GM10847 (cell line): Measurements from ENCODE around the gene HOXA13.

Experiments used
- POLR2A ChIP-seq: IDR thresholded peaks from 2 replicates; pipeline ENCODE4 v1.6.1; 2011; ENCODE audit not compliant: insufficient read length; ENCODE audit errors: extremely low read depth

The HOXA13 gene

DNA sequence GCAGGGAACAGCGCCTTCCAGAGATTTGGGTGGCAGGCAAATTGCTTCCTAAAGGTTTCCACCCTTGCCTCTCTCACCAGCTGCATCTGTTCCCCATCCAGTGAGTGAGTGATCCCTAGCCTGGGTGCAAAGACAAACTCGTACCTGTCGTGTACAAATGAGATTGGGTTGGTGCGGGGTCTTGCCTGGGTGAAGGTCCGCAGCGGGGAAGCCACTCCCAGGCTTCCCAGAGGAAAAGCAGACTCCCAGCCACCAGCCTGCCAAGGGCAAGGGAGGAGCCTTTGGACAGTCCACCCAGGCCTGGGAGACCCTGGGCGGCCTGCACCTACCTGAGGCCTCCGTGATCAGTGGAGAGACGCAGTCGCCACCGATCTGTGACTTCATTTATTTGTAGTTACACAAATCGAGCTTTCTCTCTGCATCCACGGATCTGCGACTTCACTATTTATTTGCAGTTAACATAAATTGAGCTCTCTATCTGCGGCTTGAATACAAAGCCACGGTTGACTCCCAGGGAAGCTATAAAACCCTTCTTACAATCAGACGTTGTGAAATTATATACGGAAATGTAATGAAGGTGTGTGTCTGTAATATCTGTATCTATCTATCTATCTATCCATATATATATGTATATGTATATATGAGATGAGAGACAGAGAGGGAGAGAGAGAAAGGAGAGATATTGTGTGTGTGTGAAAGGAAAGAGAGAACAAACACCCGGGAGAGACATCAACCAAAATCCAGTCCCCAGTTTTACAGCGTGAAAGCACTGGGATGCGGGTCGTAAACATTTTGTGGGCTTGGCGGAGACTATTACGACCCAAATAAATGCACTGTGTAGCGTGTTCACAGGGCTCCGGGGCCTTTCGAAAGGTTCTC lies 40.4 kb downstream of the HOXA13 start:
- TF ChIP-seq POLR2A: no peak

- TF ChIP-seq POLR2A: no peak
Measured at GRCh38 chr7:27158436-27159265, 41.2 kb downstream of the HOXA13 start.

DNA sequence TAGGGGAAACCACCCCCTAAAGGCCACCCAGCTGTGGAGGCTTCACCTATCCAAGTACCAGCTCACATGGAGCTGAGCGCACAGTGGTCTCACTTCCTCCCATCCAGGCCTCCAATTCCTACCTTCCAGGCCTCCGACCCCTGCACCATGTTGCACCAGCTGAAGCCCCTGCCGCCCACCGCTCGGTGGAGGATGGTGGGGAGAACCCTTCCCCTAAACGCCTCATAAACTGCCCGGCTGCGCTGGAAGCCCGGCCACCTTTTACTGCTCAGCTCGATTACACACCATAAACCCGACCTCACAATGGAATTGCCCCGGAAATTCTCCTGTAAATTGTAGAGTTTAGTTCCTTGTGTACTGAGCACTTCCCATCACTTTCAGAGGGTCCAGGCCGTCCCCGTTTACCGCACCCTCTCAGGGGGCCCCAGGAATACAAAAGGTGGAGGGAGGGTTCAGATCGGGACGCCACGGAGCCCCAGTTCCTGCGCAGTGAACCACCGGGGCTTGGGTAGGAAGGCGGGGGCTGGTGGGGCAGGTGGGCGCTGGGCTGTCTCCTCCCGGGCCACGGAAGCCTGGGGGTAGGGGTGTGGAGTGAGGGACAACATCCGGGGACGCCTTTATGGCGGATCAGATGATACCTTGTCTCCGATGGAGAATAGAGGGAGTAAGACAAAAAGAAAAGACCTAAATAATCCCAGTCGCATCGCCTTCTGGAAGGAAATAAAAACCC lies 42.0 kb downstream of the HOXA13 start:
- TF ChIP-seq POLR2A: no peak

GRCh38 chr7:27156916-27157701 lies 42.8 kb downstream of the HOXA13 start:
- no peak for TF ChIP-seq POLR2A

DNA sequence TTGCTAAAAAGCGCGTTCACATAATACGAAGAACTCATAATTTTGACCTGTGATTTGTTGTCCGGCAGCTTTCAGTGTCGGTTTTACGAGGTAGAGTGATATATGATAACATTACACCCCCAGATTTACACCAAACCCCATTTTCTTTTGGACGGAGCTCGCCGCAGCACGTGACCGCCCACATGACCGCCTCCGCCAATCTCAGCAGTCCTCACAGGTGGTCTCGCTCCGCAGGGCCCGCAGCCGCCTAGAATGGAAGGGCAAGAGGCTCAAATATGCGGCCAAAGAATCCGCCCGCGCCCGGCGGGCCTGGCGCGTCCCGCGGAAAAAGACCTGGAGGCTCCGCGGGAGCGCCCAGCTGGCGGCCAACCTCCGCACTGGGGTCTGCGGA lies 43.4 kb downstream of the HOXA13 start, which contains the start of gene HOXA7:
TSS of gene HOXA7 (minus strand) at position 168 of the 391 bp plus-strand sequence. CDS start at position 38, 130 bp downstream.
- no peak for TF ChIP-seq POLR2A

DNA sequence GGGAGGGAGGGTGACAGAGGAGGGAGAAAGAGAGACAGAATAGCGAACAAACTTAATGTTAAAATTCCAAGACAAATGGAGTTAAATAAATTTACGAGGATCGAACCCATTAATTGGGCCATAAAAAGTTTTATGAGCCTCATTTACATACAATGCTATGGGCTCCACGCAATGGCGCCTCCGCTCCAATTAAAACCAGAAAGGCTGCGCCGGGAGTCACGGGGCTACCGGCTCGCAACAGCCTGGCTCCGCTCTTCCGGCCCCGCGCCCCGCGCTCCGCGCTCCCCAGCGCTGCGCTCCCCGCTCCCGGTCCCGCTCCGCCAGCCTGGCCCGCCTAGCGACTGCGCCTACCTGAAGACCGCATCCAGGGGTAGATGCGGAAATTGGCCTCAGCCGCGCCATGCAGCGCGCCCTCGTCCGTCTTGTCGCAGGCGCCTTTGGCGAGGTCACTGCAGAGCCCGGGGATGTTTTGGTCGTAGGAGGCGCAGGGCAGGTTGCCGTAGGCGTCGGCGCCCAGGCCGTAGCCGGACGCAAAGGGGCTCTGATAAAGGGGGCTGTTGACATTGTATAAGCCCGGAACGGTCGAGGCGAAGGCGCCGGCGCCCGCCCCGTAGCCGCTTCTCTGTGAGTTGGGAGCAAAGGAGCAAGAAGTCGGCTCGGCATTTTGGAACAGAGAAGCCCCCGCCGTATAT lies 43.9 kb downstream of the HOXA13 start:
- TF ChIP-seq POLR2A: no peak

DNA sequence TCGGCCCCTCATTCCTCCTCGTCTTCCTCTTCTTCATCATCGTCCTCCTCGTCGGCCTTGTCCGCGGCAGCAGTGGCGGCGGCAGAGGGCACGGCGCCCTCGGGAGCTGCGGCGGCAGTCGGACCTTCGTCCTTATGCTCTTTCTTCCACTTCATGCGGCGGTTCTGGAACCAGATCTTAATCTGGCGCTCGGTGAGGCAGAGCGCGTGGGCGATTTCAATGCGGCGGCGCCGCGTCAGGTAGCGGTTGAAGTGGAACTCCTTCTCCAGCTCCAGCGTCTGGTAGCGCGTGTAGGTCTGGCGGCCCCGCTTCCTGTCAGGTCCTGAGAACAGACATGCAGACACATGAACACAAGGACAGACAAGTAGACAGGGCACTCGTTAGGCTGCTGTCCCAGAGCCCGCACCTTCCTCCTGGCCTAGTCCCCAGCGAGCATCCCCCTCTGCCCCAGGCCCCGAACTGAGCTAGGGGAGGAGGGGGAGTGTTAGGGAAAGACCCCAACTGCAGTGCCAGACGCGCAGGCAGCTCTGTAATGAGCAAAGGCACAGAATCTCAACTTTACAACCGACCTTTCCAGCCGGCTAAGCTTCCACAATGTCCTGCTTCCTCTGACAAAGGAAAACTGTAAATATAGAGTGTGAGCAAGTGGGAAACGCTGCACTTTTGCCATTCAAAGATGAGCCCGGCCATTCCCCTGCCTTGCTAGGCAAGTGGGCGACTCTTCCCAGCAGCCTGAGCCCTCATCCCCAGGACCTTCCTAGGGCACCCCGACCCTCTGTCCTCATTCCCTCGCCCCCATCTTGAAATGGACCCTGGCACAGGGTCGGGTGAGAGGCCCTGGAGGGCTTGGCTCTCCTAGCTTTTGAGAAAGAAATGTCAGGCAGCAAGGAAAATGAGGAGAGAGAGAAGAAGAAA lies 44.7 kb downstream of the HOXA13 start:
- TF ChIP-seq POLR2A: no peak

GRCh38 chr7:27154369-27154768 lies 45.5 kb downstream of the HOXA13 start:
- TF ChIP-seq POLR2A: no peak

GRCh38 chr7:27153526-27153925 lies 46.4 kb downstream of the HOXA13 start:
- TF ChIP-seq POLR2A: no peak

DNA sequence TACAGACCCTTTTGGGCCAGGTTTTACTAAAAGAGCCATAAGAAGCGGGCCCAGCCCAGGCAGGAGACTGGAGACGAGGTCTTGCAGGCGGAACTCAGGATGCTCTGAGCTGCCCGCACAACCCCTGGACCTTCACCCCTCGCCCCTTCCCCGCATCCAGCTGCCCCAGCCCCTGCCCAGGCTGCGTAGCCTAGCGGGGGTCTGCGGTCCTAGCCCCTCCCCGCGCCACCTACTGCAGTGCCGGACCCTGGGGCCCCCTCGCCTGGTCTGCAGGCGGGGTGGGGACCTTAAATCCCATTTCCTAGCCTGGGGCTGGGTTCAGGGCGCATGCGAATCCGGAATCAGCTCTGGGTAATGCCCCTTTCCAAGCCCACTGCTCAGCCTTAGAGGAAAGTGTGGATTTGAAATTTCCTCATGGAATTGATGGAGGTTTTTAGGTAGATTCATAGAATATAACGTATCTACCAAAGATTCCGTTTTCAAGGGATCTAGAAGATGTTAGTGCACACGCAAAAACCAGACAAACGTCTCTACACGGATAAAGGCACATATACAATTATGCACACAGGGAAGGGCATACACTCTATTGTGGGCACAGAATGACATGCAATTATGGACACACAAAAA lies 47.0 kb downstream of the HOXA13 start:
- no peak for TF ChIP-seq POLR2A

DNA sequence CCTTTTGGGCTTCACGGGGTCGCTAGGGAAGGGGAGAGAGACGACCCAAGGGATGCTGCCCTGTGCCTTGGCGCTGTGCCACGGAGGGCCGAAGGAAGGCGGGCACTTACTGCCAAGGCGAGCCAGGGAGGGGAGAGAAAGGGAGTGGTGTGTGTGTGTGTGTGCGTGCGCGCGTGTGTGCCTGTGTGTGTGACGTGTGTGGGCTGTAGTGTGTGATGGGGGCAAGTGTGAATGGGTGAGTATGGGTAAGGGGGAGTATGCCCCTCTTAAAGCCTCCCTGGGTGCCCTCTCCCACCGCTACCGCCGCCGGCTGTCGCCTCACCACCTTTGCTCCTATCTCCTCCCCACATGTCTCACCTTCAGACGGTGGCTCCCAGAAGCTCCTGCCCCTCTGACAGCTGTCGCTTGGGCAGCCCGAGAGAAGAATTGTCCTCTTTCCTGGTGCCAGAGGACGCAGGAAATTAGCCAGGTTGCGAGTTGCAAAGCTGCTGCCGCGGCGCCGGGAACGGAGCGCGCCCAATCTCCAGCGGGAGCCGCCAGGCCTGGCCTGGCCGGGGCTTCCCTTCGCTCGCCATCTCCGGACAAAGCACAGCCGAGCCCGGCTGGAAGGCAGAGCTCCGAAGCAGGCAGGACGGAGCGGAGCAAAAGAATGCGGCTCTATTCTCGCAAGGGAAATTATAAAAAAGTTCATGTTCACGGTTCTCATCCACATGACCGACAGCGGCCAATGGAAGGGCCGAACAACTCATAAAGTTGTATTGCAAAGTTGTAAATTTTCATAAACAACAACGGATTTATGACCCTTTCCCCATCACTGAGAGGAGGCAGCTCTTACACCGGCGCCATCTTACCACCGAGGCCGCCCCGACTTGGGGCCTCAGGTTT lies 47.7 kb downstream of the HOXA13 start, which contains the start of gene HOXA3:
TSS of gene HOXA3 (minus strand) at position 653 of the 885 bp plus-strand sequence. CDS start 41,943 bp downstream, outside the sequence.
- no peak for TF ChIP-seq POLR2A
